Measurements from ENCODE around the gene CYFIP2. TPM values are rescaled to one million over a fixed set of nuclear protein-coding genes. Genes with fewer than 3 reads are reported as not detected.

Gene CYFIP2
- total and polyA plus RNA-seq, 11 donors: 23.2 to 62.7 (median 37.4) TPM

- no peak for TF ChIP-seq CTCF (IDR thresholded peaks at IDR 0.05)
- no peak for TF ChIP-seq POLR2A (IDR thresholded peaks at IDR 0.05)
- Histone ChIP-seq H3K4me3 (no peak overlapping the region), H3K27me3 (no peaks in the 10 kb centered on the region), H3K9me3 (no peaks in the 10 kb centered on the region), H3K4me1 (peaks cover 0 to 12% (median 0%) of the 10 kb centered on the region in 12 donors), H3K27ac (peak overlapping the region in 1 of 12 donors; percentile 42), H3K36me3 (peaks cover 0 to 24% (median 0%) of the 10 kb centered on the region in 9 donors)
- ATAC-seq: peak in 1 of 4 donors; percentile 11
- DNase-seq: no peak
- 65 to 80% (median 70%) methylated on average over 4 of the region's 4 CpGs for WGBS, 4 donors
- intact Hi-C loops (cut with DNase I): loop anchor here in 2 of 10 donors (5.0 kb wide), 2 partner anchors 154 to 159 kb away; no protein-coding TSS in a partner anchor
These were observed 40.2 kb downstream of the CYFIP2 start for GRCh38 chr5:157306081-157306480.

GRCh38 chr5:157306692-157307471 is 41.0 kb downstream of the CYFIP2 start:
- Histone ChIP-seq H3K4me3 (no peak overlapping the region), H3K9me3 (no peaks in the 10 kb centered on the region), H3K4me1 (peaks cover 0 to 12% (median 0%) of the 10 kb centered on the region in 12 donors), H3K36me3 (peaks cover 0 to 22% (median 0%) of the 10 kb centered on the region in 9 donors), H3K27me3 (no peaks in the 10 kb centered on the region), H3K27ac (peak overlapping the region in 1 of 12 donors; percentile 66)
- TF ChIP-seq POLR2A (IDR thresholded peaks at IDR 0.05) (no peak), CTCF (IDR thresholded peaks at IDR 0.05) (no peak)
- 81 to 89% (median 86%) methylated on average over 10 of the region's 10 CpGs for WGBS, 4 donors
- intact Hi-C loops (cut with DNase I): loop anchor here in 2 of 10 donors (5.0 kb wide), 2 partner anchors 155 to 160 kb away; no protein-coding TSS in a partner anchor
- ATAC-seq: no peak
- no peak for DNase-seq

- intact Hi-C loops (cut with DNase I): loop anchor here in 2 of 10 donors (2.0 to 5.0 kb wide), 3 partner anchors 56 to 162 kb away; no protein-coding TSS in a partner anchor
- H3K4me1 ChIP-seq: peaks cover 0 to 16% (median 0%) of the 10 kb centered on the region in 12 donors
- TF ChIP-seq POLR2A (IDR thresholded peaks at IDR 0.05): no peak
- TF ChIP-seq CTCF (IDR thresholded peaks at IDR 0.05): peak in 4 of 12 donors; percentile 8 to 26 (median 18)
- WGBS, 4 donors: 51 to 57% (median 53%) methylated on average over 7 to 8 of the region's 8 CpGs
- H3K4me3 ChIP-seq: no peak overlapping the region
- no peaks in the 10 kb centered on the region for H3K9me3 ChIP-seq
- peak in 1 of 4 donors; percentile 41 for ATAC-seq
- no peak overlapping the region for H3K27ac ChIP-seq
- no peaks in the 10 kb centered on the region for H3K27me3 ChIP-seq
- DNase-seq: no peak
- H3K36me3 ChIP-seq: peaks cover 0 to 7% (median 0%) of the 10 kb centered on the region in 9 donors
These were observed 43.0 kb downstream of the CYFIP2 start for GRCh38 chr5:157308836-157309465.

GRCh38 chr5:157309796-157310195 is 43.9 kb downstream of the CYFIP2 start:
- WGBS, 4 donors: 64 to 72% (median 69%) methylated on average over 6 to 14 of the region's 14 CpGs
- TF ChIP-seq POLR2A (IDR thresholded peaks at IDR 0.05) (no peak), CTCF (IDR thresholded peaks at IDR 0.05) (no peak)
- intact Hi-C loops (cut with DNase I): loop anchor here in 9 of 10 donors (2.0 to 10.0 kb wide), 8 partner anchors 52 to 162 kb away; no protein-coding TSS in a partner anchor
- Histone ChIP-seq H3K36me3 (peaks cover 0 to 12% (median 0%) of the 10 kb centered on the region in 9 donors), H3K27me3 (no peaks in the 10 kb centered on the region), H3K27ac (no peak overlapping the region), H3K9me3 (no peaks in the 10 kb centered on the region), H3K4me3 (no peak overlapping the region), H3K4me1 (peaks cover 0 to 16% (median 0%) of the 10 kb centered on the region in 12 donors)
- DNase-seq (no peak), ATAC-seq (peak in 1 of 4 donors; percentile 11)
